B cell (primary cell): Measurements from ENCODE around the gene TEX13D.

Experiments used
- CTCF ChIP-seq: fragments of 200-600 bp; IDR thresholded peaks from one replicate; pipeline ENCODE4 v1.8.0; 2022; ENCODE audit warnings: antibody characterized with exemption, mild to moderate bottlenecking
- EZH2 ChIP-seq: IDR thresholded peaks from 2 replicates; pipeline ENCODE4 v1.6.1; 2012; ENCODE audit warnings: borderline replicate concordance, low read depth, mild to moderate bottlenecking, moderate library complexity, low read length; ENCODE audit not compliant: insufficient read depth, poor library complexity, severe bottlenecking

- TF ChIP-seq CTCF: no peak
- TF ChIP-seq EZH2: no peak
Observed at GRCh38 chrX:124332481-124333424, at the start of gene TEX13D.
